IMR-90 (cell line): ENCODE measurements around the gene ENOX2. TPM values are rescaled to one million over a fixed set of nuclear protein-coding genes. Genes with fewer than 3 reads are reported as not detected.

ENCODE experiments used
- ATAC-seq: fragments of 200-7000 bp; cut with Tn5 transposase; 2 replicates; pipeline ENCODE4 v1.9.1; 2020; ENCODE audit warnings: low read depth, mild to moderate bottlenecking, moderate library complexity
- BruUV-seq: library from RNA; stranded (reverse); fragments of 400-500 nt; replicated peaks from 2 replicates; lab custom pipeline; 2021; lab: Mats Ljungman, UMichigan
- CTCF ChIA-PET: fragments of 300-600 bp; formaldehyde crosslinking; extraction: SDS; loops from one replicate; lab custom pipeline; 2021; ENCODE audit warnings: antibody characterized with exemption; lab: Yijun Ruan, JAX
- POLR2A ChIA-PET: fragments of 300-600 bp; sonication (Branson Sonifier 250); formaldehyde crosslinking; loops from one replicate; lab custom pipeline; 2022; ENCODE audit warnings: antibody characterized with exemption; ENCODE audit not compliant: unreplicated experiment; lab: Charles Lee
- DNase-seq: peaks from one replicate; pipeline ENCODE4 v3.0.0; 2013
- H2AFZ ChIP-seq: replicated peaks from 2 replicates; pipeline ENCODE3; 2013; ENCODE audit warnings: low read length, mild to moderate bottlenecking; ENCODE audit not compliant: poor library complexity
- H2AK5ac ChIP-seq: 2 replicates; pipeline ENCODE4 v1.6.1; 2013; ENCODE audit warnings: low read depth, low read length, inconsistent platforms
- H2AK9ac ChIP-seq: replicated peaks from 2 replicates; pipeline ENCODE3; 2013; ENCODE audit warnings: mild to moderate bottlenecking, low read depth, low read length, moderate library complexity; ENCODE audit not compliant: poor library complexity
- H2BK120ac ChIP-seq: 2 replicates; pipeline ENCODE4 v1.6.1; 2013; ENCODE audit warnings: low read depth, low read length, inconsistent platforms
- H2BK15ac ChIP-seq: 3 replicates; pipeline ENCODE4 v1.6.1; 2013; ENCODE audit warnings: low read depth, low read length, inconsistent platforms
- H2BK20ac ChIP-seq: 2 replicates; pipeline ENCODE4 v1.6.1; 2013; ENCODE audit warnings: low read depth, mild to moderate bottlenecking, inconsistent platforms, low read length, moderate library complexity
- H2BK5ac ChIP-seq: 2 replicates; pipeline ENCODE4 v1.6.1; 2013; ENCODE audit warnings: mild to moderate bottlenecking, low read depth, low read length, inconsistent platforms; ENCODE audit not compliant: poor library complexity, severe bottlenecking
- H3K14ac ChIP-seq: replicated peaks from 2 replicates; pipeline ENCODE4 v1.6.1; 2013; ENCODE audit warnings: low read depth, low read length, inconsistent platforms
- H3K18ac ChIP-seq: 2 replicates; pipeline ENCODE4 v1.6.1; 2013; ENCODE audit warnings: low read depth, low read length, control low read depth
- H3K23ac ChIP-seq: 2 replicates; pipeline ENCODE4 v1.6.1; 2013; ENCODE audit warnings: low read depth, low read length, inconsistent platforms
- H3K27ac ChIP-seq: 2 replicates; pipeline ENCODE4 v1.5.1; 2013; ENCODE audit warnings: mild to moderate bottlenecking, control low read depth, low read length; ENCODE audit not compliant: insufficient read depth
- H3K27me3 ChIP-seq: 2 replicates; pipeline ENCODE4 v1.6.1; 2013; ENCODE audit warnings: low read length; ENCODE audit not compliant: control insufficient read depth, insufficient read depth
- H3K36me3 ChIP-seq: 2 replicates; pipeline ENCODE4 v1.6.1; 2013; ENCODE audit warnings: low read length, mixed read lengths; ENCODE audit not compliant: control insufficient read depth, insufficient read depth
- H3K4ac ChIP-seq: 2 replicates; pipeline ENCODE4 v1.6.1; 2013; ENCODE audit warnings: low read depth, low read length, inconsistent platforms
- H3K4me1 ChIP-seq: 2 replicates; pipeline ENCODE4 v1.6.1; 2013; ENCODE audit warnings: low read length, mixed read lengths; ENCODE audit not compliant: control insufficient read depth, insufficient read depth
- H3K4me2 ChIP-seq: 2 replicates; pipeline ENCODE4 v1.6.1; 2013; ENCODE audit warnings: low read depth, mild to moderate bottlenecking, control low read depth, low read length, moderate library complexity
- H3K4me3 ChIP-seq: 2 replicates; pipeline ENCODE4 v1.5.1; 2013; ENCODE audit warnings: low read depth, mild to moderate bottlenecking, control low read depth, low read length, moderate library complexity; ENCODE audit not compliant: insufficient read depth
- H3K56ac ChIP-seq: 2 replicates; pipeline ENCODE4 v1.6.1; 2013; ENCODE audit warnings: low read length, inconsistent platforms; ENCODE audit not compliant: insufficient read depth; ENCODE audit errors: extremely low read depth
- H3K79me1 ChIP-seq, 2 experiments: 2 replicates each; pipeline ENCODE4 v1.6.1; 2013; ENCODE audit warnings: low read length in 2 of 2, inconsistent platforms in 1 of 2, low read depth in 1 of 2
- H3K9ac ChIP-seq: 2 replicates; pipeline ENCODE4 v1.6.1; 2013; ENCODE audit warnings: low read depth, low read length, control low read depth
- H3K9me1 ChIP-seq: 2 replicates; pipeline ENCODE4 v1.6.1; 2013; ENCODE audit warnings: low read length, inconsistent platforms; ENCODE audit not compliant: insufficient read depth
- H3K9me3 ChIP-seq: 2 replicates; pipeline ENCODE4 v1.6.1; 2013; ENCODE audit warnings: low read length; ENCODE audit not compliant: control insufficient read depth, insufficient read depth
- H4K20me1 ChIP-seq: 2 replicates; pipeline ENCODE4 v1.6.1; 2013; ENCODE audit warnings: low read length, inconsistent platforms; ENCODE audit not compliant: insufficient read depth
- H4K5ac ChIP-seq: 2 replicates; pipeline ENCODE4 v1.6.1; 2013; ENCODE audit warnings: mild to moderate bottlenecking, low read depth, low read length, control low read depth
- H4K8ac ChIP-seq, 2 experiments: 2 replicates each; pipeline ENCODE4 v1.6.1; 2013; ENCODE audit warnings: low read depth in 2 of 2, low read length in 2 of 2, control low read depth in 1 of 2, inconsistent platforms in 1 of 2
- H4K91ac ChIP-seq: 2 replicates; pipeline ENCODE4 v1.6.1; 2013; ENCODE audit warnings: low read depth, low read length, inconsistent platforms; ENCODE audit not compliant: insufficient read depth
- MAFK ChIP-seq: IDR thresholded peaks from 2 replicates; pipeline ENCODE4 v1.6.1; 2012; ENCODE audit warnings: low read depth, low read length, improper control_type of control experiment
- MAZ ChIP-seq: IDR thresholded peaks from 2 replicates; pipeline ENCODE4 v1.6.1; 2012; ENCODE audit warnings: low read depth, mild to moderate bottlenecking, low read length, improper control_type of control experiment, moderate library complexity, borderline replicate concordance
- RAD21 ChIP-seq: IDR thresholded peaks from 2 replicates; pipeline ENCODE4 v1.6.1; 2012; ENCODE audit warnings: low read length, improper control_type of control experiment
- RCOR1 ChIP-seq: IDR thresholded peaks from 2 replicates; pipeline ENCODE4 v1.6.1; 2012; ENCODE audit warnings: mild to moderate bottlenecking, low read length, improper control_type of control experiment; ENCODE audit not compliant: insufficient replicate concordance
- WGBS, 2 experiments: methylation state at CpG; one replicate each; pipeline versions ENCODE4 v1.1.5 to v1.1.7; 2013; ENCODE audit warnings: missing lambda C conversion rate in 2 of 2; ENCODE audit not compliant: insufficient read length in 1 of 2; ENCODE audit errors: extremely low coverage in 2 of 2; 5-methylcytosine and 5-hydroxymethylcytosine counted together
- dilution Hi-C: fragments of 300-500 bp; cut with HindIII; formaldehyde crosslinking; loops from one replicate; pipeline ENCODE4 v1.14.3; 2018; ENCODE audit warnings: low sequenced_read_pairs; ENCODE audit not compliant: unreplicated experiment
- in situ Hi-C: fragments of 300-500 bp; cut with MboI; formaldehyde crosslinking; loops from 3 replicates; pipeline ENCODE4 v1.14.3; 2019; ENCODE audit warnings: low sequenced_read_pairs, inconsistent platforms, mixed read lengths
- intact Hi-C: fragments of 100-400 bp; cut with micrococcal nuclease; formaldehyde crosslinking; loops from 2 replicates; pipeline ENCODE4 v1.10.0; 2022
- polyA plus RNA-seq, 3 experiments: library from polyadenylated mRNA; depleted of rRNA; stranded (reverse); fragments of >200 nt; gene quantifications; 2 replicates each; pipeline ENCODE4 v1.2.3, GENCODE V29; 2012; ENCODE audit warnings: low replicate concordance in 1 of 3
- total RNA-seq: library from RNA; depleted of rRNA; stranded (reverse); fragments of >200 nt; gene quantifications from 2 replicates; pipeline ENCODE4 v1.2.3, GENCODE V29; 2012
- TF ChIP-seq, protein P1 (sequence below): conservative IDR thresholded peaks from 2 replicates; pipeline ENCODE4 v1.5.1; 2012; ENCODE audit warnings: mild to moderate bottlenecking, low read depth, low read length, improper control_type of control experiment

ENOX2 gene
- total and polyA plus RNA-seq, 2 of the 4 experiments (the other 2 are of a cell fraction): 6.3 to 11.8 TPM

DNA sequence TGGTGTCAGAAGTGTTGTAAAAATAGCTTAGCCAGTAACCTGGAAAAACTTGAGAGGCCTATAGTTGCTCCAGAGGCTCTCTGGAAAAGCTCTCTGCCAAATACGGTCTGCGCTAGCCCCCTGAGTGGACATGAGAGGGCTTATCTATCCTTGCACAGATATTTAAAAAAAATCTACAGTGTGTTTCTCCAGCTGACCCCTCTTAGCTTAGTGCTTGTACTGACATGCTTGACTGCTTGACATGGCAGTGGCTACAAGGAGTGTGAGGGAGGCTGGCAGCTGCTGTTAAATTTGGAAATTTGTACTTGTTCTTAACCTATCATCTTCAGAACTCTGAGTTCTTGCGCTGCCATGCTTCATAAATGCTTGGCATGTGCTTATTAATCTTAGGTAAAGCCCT, 272.0 kb downstream of the ENOX2 start:
- Histone ChIP-seq H3K9ac (no peak overlapping the region), H3K9me3 (no peaks in the 10 kb centered on the region), H3K4me2 (no peak overlapping the region), H3K4me3 (no peak overlapping the region), H2BK120ac (no peak overlapping the region), H4K5ac (no peak overlapping the region), H2BK5ac (no peak overlapping the region), H3K23ac (no peak overlapping the region), H4K20me1 (no peaks in the 10 kb centered on the region), H3K4me1 (no peaks in the 10 kb centered on the region), H2AK5ac (no peak overlapping the region), H2BK20ac (no peak overlapping the region), H3K36me3 (no peaks in the 10 kb centered on the region), H3K18ac (no peak overlapping the region), H3K79me1 (no peaks in the 10 kb centered on the region), H2AFZ (no peak overlapping the region), H4K8ac (no peak overlapping the region), H2AK9ac (no peak overlapping the region), H2BK15ac (no peak overlapping the region), H3K14ac (no peak overlapping the region), H3K27ac (no peak overlapping the region), H3K27me3 (no peaks in the 10 kb centered on the region), H3K9me1 (peaks cover 3% of the 10 kb centered on the region; the same call in 1 of the 2 replicates), H4K91ac (no peak overlapping the region), H3K4ac (no peak overlapping the region), H3K56ac (no peak overlapping the region)
- no TSS peak for BruUV-seq
- CTCF ChIA-PET: no interaction called here
- in situ Hi-C loops: no loop called here
- WGBS, 2 experiments: no CpG with 5 or more reads among the region's 3 CpGs
- intact Hi-C loops: no loop called here
- DNase-seq: no peak
- TF ChIP-seq MAZ: no peak
- TF ChIP-seq MAFK: no peak
- no peak for TF ChIP-seq RAD21
- no peak for TF ChIP-seq RCOR1
- TF ChIP-seq, protein P1, sequence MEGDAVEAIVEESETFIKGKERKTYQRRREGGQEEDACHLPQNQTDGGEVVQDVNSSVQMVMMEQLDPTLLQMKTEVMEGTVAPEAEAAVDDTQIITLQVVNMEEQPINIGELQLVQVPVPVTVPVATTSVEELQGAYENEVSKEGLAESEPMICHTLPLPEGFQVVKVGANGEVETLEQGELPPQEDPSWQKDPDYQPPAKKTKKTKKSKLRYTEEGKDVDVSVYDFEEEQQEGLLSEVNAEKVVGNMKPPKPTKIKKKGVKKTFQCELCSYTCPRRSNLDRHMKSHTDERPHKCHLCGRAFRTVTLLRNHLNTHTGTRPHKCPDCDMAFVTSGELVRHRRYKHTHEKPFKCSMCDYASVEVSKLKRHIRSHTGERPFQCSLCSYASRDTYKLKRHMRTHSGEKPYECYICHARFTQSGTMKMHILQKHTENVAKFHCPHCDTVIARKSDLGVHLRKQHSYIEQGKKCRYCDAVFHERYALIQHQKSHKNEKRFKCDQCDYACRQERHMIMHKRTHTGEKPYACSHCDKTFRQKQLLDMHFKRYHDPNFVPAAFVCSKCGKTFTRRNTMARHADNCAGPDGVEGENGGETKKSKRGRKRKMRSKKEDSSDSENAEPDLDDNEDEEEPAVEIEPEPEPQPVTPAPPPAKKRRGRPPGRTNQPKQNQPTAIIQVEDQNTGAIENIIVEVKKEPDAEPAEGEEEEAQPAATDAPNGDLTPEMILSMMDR: no peak
- POLR2A ChIA-PET: no interaction called here
- no peak for ATAC-seq
- dilution Hi-C loops: no loop called here
